ENCODE measurements around the gene GPR153.
A peak's percentile ranks its signal among the peaks of the same experiment; 100 is the strongest.
"Not testable (repeated sequence)": the region's sequence is repeated elsewhere in the genome, so short reads cannot be mapped to it uniquely, and the experiment has no call there.

Gene GPR153

DNA sequence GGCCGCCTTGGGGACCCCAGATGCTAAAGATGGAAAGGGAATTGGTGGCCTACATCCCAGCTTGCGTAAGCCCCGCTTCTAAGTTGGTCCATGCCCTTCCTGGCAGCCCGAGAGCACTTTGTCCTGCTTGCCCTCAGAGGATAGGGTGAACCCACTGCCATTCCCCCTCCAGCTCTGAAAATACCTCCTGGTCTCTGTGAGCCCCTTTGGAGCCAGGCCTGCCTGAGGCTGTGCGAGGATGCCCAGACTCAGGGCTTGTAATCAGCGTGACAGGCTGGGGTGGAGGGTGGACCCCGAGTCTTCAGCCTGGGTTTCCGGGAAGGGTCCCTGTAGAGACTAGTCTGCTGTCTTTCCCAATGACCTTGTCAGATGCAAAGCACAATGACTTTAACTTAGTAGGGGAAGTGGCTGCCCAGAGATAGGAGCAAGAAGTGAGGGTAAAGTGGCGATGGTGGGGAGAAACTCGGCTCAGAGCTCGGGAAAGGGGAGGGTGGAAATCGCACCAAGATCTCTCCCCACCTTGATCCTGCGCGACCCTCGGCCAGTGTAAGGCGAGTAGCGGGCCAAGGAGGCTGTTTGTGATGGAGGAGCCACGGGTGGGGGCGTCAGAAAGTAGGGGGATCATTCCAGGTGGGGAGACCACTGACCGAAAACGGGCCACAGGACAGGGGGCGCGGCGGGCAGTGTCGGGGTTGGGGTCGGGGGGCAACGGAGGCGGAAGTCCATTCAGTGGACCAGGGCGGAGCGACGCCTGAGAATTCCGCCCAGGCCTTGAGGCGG, 19.6 kb downstream of the GPR153 start:
- no peak overlapping the region for H3K27ac Mint-ChIP-seq

DNA sequence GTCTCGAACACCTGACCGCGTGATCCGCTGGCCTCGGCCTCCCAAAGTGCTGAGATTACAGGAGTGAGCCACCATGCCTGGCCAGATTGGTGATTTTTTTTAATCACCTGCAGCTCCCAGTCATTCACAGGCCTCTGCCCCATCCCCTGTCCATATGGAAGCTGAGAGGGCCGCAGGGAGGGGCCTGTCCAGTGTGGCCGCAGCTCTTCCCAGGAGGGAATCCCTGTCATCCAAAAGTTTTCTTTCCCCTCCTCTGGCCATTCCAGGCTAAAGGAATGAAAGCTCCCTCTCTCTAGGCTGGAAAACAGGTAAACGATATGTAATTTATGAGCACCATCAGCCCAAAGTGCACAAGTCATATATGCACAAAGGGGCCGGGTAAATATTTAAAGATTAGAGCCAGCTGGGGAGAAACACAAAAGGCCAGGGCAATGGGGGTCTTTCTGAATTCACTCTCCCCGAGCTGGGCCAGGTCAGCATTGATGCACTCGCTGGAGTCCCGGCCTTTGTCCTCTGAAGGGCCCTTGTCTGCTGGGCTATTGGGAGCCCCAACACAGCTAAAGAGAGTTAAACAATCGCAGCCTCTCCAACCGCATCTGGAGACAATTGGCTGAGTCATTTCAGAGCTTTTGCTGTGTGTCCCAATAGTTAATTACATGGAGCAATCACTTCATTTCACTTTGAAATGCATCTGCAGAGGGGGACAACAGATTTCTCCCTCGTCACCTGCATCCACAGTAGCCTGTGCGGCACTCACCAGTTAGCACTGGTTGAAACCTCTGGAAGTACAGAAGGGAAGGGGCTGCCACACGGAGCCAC, 20.7 kb downstream of the GPR153 start:
- DNase-seq, result no peak
- no peaks in the 10 kb centered on the region for H3K9me3 Mint-ChIP-seq
- H3K27ac Mint-ChIP-seq, result no peak overlapping the region
- peaks cover 70% of the 10 kb centered on the region for H3K27me3 Mint-ChIP-seq
- peaks cover 15% of the 10 kb centered on the region for H3K4me1 Mint-ChIP-seq
- no peak for ATAC-seq
- H3K4me3 Mint-ChIP-seq, result no peak overlapping the region

More for the DNA sequence above, 19.6 kb downstream of the GPR153 start:
- peaks cover 77% of the 10 kb centered on the region for H3K27me3 Mint-ChIP-seq
- ATAC-seq, result no peak
- no peak for DNase-seq
- no peaks in the 10 kb centered on the region for H3K9me3 Mint-ChIP-seq
- peak overlapping the region; percentile 36 to 51 for H3K4me3 Mint-ChIP-seq
- H3K4me1 Mint-ChIP-seq, result peaks cover 19% of the 10 kb centered on the region

DNA sequence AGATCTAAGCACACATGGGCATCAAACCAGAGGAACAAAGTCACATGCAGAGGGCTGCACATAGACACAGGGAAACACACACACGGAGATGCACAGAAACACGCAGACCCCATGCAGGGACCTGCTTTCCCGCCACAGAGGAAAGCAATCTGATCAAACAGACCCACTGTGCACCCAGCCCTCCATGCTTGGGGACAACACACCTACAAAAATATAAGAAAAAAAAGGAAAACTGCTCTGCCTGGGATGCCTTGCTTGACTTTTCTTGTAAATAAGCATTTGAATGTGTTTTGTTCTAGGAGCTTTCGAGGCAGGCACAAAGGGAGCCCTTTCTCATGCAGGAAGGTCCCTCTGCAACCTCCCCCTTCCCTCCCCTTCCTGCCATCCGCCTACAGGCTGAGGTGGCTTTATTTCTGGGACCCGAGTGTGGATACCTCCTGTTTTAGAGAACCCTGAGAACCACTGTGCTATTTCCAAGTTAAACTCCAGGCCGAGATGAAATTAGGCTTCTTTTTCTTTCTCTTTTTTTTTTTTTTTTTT, 21.6 kb downstream of the GPR153 start:
- Mint-ChIP-seq H3K4me1 (peaks cover 22% of the 10 kb centered on the region), H3K27me3 (peaks cover 62% of the 10 kb centered on the region), H3K4me3 (no peak overlapping the region), H3K9me3 (no peaks in the 10 kb centered on the region), H3K27ac (no peak overlapping the region)
- no peak for DNase-seq
- no peak for ATAC-seq

DNA sequence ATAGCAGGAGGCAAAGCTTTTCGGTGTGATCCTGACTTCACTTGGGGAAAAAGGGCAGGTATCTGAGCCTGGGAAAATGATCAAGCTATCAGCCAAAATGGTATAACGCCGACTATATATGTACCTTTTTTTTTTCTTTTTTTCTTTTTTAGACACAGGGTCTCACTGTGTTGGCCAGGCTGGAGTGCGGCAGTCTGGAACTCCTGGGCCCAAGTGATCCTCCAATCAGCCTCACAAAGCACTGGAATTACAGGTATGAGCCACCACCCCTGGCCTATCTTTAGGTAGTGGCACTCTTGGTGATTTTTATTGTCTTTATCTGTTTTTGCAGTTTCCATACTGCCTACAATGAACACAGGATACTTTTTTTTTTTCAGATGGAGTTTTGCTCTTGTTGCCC, 23.8 kb downstream of the GPR153 start:
- no peak overlapping the region for H3K27ac Mint-ChIP-seq
- H3K4me3 Mint-ChIP-seq, result peak overlapping the region in 1 of 2 donors; percentile 55
- ATAC-seq, result no peak
- H3K4me1 Mint-ChIP-seq, result peaks cover 35% of the 10 kb centered on the region
- DNase-seq, result no peak
- H3K27me3 Mint-ChIP-seq, result peaks cover 46% of the 10 kb centered on the region
- H3K9me3 Mint-ChIP-seq, result no peaks in the 10 kb centered on the region

DNA sequence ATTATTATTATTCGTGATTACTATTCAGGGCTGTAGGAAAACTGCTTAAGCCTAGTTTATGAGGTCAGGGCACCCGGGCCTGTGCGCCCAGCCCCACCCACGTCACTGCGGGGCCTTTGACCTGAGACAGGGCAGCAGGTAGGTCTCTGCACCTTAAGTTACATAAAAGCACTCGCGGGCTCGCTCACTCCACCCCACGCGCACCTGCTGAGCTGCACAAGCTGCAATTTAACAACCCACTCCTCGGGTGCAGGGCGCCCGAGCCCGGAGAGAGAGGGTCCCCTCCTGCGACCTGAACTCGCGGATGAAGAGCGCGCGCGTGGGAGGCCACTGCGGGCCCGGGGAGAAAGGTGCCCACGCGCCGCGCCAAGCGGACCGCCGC, 25.6 kb downstream of the GPR153 start:
- peak; percentile 37 for ATAC-seq
- H3K27me3 Mint-ChIP-seq, result peaks cover 28% of the 10 kb centered on the region
- H3K9me3 Mint-ChIP-seq, result no peaks in the 10 kb centered on the region
- peaks cover 26% of the 10 kb centered on the region for H3K4me1 Mint-ChIP-seq
- DNase-seq, result peak in 1 of 2 donors; percentile 30
- H3K27ac Mint-ChIP-seq, result peak overlapping the region; percentile 90 to 94
- H3K4me3 Mint-ChIP-seq, result peak overlapping the region; percentile 84 to 93

DNA sequence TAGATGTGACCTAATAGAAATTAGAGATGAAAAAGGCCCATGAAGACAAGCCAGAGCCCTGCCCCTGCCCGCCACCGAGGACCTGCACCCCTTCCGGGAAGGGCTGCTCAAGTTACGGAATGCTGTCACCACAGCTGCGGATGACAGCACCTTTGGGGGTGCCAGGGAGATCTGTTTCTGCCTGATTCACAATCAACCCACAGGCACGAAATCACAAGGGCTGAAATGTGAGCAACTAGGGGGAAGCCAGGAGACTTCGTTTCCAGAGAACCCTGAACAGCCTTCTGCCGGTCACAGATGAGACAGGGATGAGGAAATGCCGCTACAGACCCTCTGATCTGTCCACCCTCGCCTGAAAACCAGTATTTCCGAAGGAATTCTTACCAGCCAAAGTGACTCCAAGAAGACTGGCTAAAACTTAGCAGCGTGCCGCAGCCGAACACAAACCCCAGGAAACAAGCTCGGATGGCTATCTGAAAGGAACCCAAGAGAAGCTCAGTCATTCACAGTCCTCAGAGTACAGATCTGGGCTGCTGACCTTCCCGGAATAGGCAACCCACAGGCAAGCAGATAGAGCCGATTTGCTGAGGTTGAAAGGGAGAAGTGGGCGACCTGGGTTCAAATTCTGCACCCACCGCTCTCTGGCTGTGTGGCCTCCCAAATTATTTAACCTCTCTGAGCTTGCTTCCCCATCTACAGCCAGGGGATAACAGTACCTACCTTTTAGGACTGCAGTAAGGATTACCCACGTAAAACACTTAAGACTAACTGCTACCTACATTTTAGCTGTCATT, 26.2 kb downstream of the GPR153 start:
- ATAC-seq (no peak), DNase-seq (no peak)
- H3K9me3 Mint-ChIP-seq, result no peaks in the 10 kb centered on the region
- peak overlapping the region; percentile 19 to 90 for H3K27ac Mint-ChIP-seq
- H3K4me1 Mint-ChIP-seq, result peaks cover 26% of the 10 kb centered on the region
- H3K4me3 Mint-ChIP-seq, result peak overlapping the region; percentile 84 to 93
- H3K27me3 Mint-ChIP-seq, result peaks cover 23% of the 10 kb centered on the region

DNA sequence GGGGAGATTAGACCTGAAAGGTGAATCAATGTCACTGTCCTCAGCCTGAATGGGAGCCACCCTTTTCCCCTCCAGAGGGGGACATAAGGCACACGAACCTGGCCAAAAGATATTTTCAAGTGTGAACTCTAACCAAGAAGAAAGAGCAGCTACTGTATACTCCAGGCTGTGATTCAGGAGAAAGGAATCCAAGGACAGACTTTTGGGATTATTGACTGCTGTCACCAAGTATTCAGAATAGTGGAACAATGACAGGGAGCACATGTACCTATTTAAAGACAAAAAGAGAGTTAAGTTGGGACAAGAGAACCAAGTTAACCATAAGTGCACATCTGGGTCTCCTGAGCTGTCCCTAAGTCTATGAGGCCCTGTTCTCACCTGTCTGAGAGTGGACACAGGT, 27.5 kb downstream of the GPR153 start:
- Mint-ChIP-seq H3K27me3 (peaks cover 9% of the 10 kb centered on the region), H3K4me3 (no peak overlapping the region)

DNA sequence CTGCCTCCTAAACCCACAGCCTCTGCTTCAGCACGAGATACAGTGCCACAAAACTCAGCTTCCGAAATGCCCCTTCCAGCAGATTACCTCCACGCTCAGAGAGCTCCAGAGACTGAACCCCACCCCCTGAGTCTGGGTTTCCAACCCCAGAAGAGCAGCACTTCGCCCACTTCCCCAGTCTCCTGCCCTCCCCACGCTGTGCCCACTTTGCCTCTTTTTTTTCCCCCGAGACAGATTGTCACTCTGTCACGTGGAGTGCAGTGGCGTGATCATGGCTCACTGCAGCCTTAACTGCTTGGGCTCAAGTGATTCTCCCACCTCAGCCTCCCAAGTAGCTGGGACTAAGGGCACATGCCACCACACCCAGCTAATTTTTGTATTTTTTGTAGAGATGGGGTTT, 35.2 kb downstream of the GPR153 start:
- Mint-ChIP-seq H3K27ac (no peak overlapping the region), H3K27me3 (no peaks in the 10 kb centered on the region), H3K4me1 (no peaks in the 10 kb centered on the region), H3K4me3 (no peak overlapping the region), H3K9me3 (no peaks in the 10 kb centered on the region)
- DNase-seq, result no peak
- no peak for ATAC-seq

More for the DNA sequence above, 27.5 kb downstream of the GPR153 start:
- DNase-seq (no peak), ATAC-seq (no peak)
- Mint-ChIP-seq H3K27ac (no peak overlapping the region), H3K9me3 (no peaks in the 10 kb centered on the region), H3K4me1 (peaks cover 20% of the 10 kb centered on the region)

DNA sequence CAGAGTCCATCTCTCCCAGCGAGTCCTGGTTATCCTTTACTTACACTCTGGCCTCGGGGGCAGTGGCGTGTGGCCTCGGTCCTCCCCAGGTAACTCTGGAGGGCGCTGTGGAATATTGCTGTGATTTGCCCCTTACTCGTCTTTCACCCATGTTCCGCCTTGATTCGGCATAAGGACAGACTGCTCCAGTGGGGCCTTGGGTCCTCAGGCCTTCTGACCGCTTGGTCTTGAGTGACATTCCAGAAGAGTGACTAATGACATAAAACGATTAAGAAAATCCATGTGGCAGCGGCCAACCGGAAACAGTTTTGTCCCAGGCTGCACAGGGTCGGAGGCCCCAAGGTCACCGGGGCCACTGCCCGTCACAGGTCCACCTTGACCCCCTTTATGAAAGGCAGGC, 36.2 kb downstream of the GPR153 start:
- no peak overlapping the region for H3K27ac Mint-ChIP-seq
- H3K27me3 Mint-ChIP-seq, result no peaks in the 10 kb centered on the region
- H3K4me1 Mint-ChIP-seq, result no peaks in the 10 kb centered on the region
- DNase-seq (no peak), ATAC-seq (no peak)
- H3K4me3 Mint-ChIP-seq, result no peak overlapping the region
- no peaks in the 10 kb centered on the region for H3K9me3 Mint-ChIP-seq

DNA sequence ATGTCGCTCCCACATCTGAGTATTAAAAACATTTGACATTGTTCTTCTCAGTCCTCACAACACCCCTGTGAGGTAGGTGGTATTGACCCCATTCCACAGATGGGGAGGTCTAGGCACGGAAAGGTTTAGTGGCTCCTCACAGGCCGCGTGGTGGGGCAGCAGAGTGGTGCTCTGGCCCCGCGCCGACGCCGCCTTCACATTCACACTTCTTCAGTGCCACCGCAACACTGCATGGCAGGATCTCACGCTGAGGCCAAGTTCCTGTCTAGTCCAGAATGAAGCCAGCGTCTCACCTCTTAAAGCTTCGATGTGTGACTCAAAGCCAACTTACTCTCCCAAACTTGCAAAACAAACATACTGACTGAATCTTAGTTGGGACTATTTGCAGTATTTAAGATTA, 37.3 kb downstream of the GPR153 start:
- no peaks in the 10 kb centered on the region for H3K27me3 Mint-ChIP-seq
- DNase-seq (no peak), ATAC-seq (no peak)
- H3K4me1 Mint-ChIP-seq, result no peaks in the 10 kb centered on the region
- no peak overlapping the region for H3K4me3 Mint-ChIP-seq
- H3K9me3 Mint-ChIP-seq, result no peaks in the 10 kb centered on the region
- H3K27ac Mint-ChIP-seq, result peak overlapping the region in 1 of 2 donors; percentile 19

DNA sequence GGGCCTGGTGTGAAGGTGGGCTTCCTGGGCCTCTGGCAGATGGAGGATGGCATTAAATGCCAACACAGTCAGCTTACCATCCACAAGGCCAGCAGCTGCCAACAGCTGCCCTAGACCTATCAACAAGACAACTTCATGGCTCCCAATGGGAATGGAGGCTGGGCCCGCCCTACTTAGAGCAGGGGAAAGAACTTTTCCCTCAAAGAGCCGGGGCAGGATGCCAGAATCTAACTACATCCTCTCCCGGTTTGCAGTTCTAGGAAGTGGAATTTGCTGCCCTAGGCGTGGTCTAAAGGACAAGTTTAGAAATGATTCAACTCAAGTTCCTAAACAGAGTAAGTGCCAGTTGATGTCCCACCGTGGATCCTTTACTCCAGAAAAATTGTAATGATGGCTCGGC, 38.3 kb downstream of the GPR153 start:
- ATAC-seq, result no peak
- H3K27me3 Mint-ChIP-seq, result no peaks in the 10 kb centered on the region
- H3K4me1 Mint-ChIP-seq, result no peaks in the 10 kb centered on the region
- H3K27ac Mint-ChIP-seq, result no peak overlapping the region
- no peak for DNase-seq
- H3K4me3 Mint-ChIP-seq, result no peak overlapping the region
- H3K9me3 Mint-ChIP-seq, result no peaks in the 10 kb centered on the region

DNA sequence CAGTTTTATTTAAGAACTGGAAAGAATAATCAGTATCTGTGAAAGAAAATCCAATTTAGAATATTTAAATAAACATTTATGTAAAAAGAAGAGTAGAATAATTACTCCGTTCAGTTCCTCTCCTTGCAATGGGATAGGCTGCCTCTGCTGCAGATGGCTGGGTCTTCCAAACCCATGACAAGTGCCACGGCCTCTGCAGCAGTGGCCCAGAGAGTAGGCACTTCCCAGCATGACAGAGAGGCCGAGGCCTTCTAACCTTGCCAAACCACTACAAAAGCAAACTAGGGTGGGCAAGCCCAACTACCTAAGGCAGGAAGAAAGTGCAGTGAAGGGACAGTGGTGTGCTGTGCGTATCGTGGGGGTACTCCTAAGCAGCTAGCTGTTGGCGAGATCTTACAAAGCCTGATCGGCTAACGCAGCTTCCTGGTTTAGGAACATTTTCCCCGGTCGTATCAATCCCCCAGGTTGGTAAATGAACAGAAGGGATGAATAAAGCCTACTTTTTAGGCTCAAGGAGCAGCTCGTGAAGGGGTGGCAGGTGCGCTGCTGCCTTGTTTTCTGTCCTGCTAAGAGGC, 39.6 kb downstream of the GPR153 start:
- H3K4me1 Mint-ChIP-seq, result no peaks in the 10 kb centered on the region
- no peak overlapping the region for H3K27ac Mint-ChIP-seq
- DNase-seq (no peak), ATAC-seq (no peak)
- H3K9me3 Mint-ChIP-seq, result no peaks in the 10 kb centered on the region
- H3K27me3 Mint-ChIP-seq, result no peaks in the 10 kb centered on the region
- H3K4me3 Mint-ChIP-seq, result no peak overlapping the region

DNA sequence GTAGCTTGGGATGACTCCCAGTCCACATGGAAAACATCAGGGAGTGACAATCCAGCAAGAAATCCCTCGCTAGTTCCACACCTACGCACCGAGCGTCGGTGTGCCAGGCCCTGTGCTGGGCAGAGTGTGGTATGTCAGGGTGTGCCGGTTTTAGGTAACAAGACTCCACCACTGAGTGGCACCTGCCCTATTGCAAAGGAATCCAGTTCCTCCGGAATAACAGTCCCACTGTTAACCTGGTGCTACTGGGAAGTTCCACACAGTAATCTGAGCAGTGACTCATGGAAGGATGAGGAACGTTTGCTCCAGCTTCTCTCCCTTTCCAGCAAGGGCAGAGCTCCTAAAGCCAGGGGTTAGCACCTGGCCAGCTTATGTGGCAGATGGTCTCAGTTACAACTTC, 40.7 kb downstream of the GPR153 start:
- no peaks in the 10 kb centered on the region for H3K4me1 Mint-ChIP-seq
- no peak for ATAC-seq
- peaks cover 8% of the 10 kb centered on the region for H3K27me3 Mint-ChIP-seq
- no peaks in the 10 kb centered on the region for H3K9me3 Mint-ChIP-seq
- DNase-seq, result no peak
- H3K27ac Mint-ChIP-seq, result no peak overlapping the region
- no peak overlapping the region for H3K4me3 Mint-ChIP-seq

DNA sequence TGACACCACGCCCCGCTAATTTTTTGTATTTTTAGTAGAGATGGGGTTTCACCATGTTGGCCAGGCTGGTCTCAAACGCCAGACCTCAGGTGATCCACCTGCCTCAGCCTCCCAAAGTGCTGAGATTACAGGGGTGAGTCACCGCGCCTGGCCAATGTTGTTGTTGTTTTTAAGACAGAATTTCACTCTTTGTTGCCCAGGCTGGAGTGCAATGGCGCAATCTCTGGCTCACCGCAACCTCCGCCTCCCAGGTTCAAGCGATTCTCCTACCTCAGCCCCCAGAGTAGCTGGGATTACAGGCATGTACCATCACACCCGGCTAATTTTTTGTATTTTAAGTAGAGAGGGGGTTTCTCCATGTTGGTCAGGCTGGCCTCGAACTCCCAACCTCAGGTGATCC, 41.3 kb downstream of the GPR153 start:
- H3K4me3 Mint-ChIP-seq, H3K9me3 Mint-ChIP-seq, H3K27ac Mint-ChIP-seq, ATAC-seq, DNase-seq, H3K4me1 Mint-ChIP-seq: not testable (repeated sequence)
- peaks cover 13% of the 10 kb centered on the region for H3K27me3 Mint-ChIP-seq

All from stimulated activated naive CD8-positive, alpha-beta T cell treated with anti-CD3 and anti-CD28 coated beads, Interleukin-15, amount 100 ng/mL, for 72 hours (primary cell).